Skeletal muscle satellite cell (primary cell): ENCODE data around the gene LPP.

Source experiments
- H3K27me3 ChIP-seq: 2 replicates; pipeline ENCODE4 v1.7.0; 2013; ENCODE audit warnings: low read length; ENCODE audit not compliant: control insufficient read depth, insufficient read depth
- H3K36me3 ChIP-seq: 2 replicates; pipeline ENCODE4 v1.7.0; 2013; ENCODE audit warnings: mild to moderate bottlenecking, control low read depth, low read length; ENCODE audit not compliant: insufficient read depth
- H3K4me1 ChIP-seq: 2 replicates; pipeline ENCODE4 v1.7.0; 2013; ENCODE audit warnings: low read length; ENCODE audit not compliant: control insufficient read depth, insufficient read depth
- H3K4me2 ChIP-seq: 2 replicates; pipeline ENCODE4 v1.7.0; 2013; ENCODE audit warnings: mild to moderate bottlenecking, low read length
- H3K4me3 ChIP-seq: 2 replicates; pipeline ENCODE4 v1.7.0; 2013; ENCODE audit warnings: low read length
- H3K9ac ChIP-seq: 2 replicates; pipeline ENCODE4 v1.7.0; 2013; ENCODE audit warnings: mild to moderate bottlenecking, low read depth, low read length, moderate library complexity
- H3K9me3 ChIP-seq: replicated peaks from 2 replicates; pipeline ENCODE4 v1.7.0; 2013; ENCODE audit warnings: mild to moderate bottlenecking, control low read depth, low read length

LPP gene

DNA sequence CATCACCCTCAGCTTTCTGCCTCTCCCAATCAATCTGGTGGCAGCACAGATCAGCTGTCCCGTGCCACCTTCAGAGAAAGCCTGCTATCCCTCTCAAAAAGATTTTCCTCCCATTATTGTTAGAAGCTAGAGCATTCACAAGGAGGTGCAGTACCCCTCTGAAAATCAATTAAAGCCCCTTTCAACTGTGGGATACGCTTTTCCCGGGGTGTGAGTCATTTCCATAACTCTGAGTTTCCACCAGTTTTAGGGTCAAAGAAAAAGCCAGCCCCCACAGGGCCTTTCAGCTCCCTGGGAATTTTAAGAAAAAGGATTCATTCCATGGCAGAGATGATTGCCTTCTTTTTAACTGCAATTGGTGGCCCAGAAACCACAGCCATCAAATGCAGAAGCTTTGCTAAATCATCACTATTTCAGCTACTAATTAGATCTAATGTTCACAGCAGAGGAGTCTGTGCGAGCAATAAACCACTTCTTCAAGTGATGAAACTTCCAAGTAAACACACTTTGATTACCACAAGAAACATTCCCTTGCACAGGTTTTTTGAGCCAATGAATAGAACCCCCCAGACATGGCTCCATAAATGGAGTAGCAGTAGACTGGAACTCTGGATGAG lies 747.8 kb downstream of the LPP start:
- Histone ChIP-seq H3K27me3 (no peaks in the 10 kb centered on the region), H3K4me3 (no peak overlapping the region), H3K4me1 (peaks cover 28% of the 10 kb centered on the region), H3K36me3 (no peaks in the 10 kb centered on the region), H3K9ac (peak overlapping the region; percentile 56), H3K9me3 (no peaks in the 10 kb centered on the region), H3K4me2 (peak overlapping the region; percentile 56)

DNA sequence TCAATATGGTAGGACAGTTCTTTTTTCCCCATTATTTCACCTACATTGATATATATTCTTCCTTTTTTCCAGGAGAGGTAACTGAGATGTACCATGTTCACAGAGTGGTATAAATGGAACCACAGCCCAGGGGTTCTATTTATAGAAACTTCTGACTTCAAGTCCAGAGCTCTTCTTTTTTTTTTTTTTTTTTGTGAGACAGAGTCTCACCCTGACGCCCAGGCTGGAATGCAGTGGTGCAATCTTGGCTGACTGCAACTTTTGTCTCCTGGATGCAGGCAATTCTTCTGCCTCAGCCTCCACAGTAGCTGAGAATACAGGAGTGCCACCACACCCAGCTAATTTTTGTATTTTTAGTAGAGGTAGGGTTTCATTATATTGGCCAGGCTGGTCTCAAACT lies 750.7 kb downstream of the LPP start:
- H3K4me3 ChIP-seq = no peak overlapping the region
- H3K36me3 ChIP-seq = no peaks in the 10 kb centered on the region
- no peak overlapping the region for H3K4me2 ChIP-seq
- H3K27me3 ChIP-seq = no peaks in the 10 kb centered on the region
- H3K9me3 ChIP-seq = no peaks in the 10 kb centered on the region
- H3K9ac ChIP-seq = no peak overlapping the region
- H3K4me1 ChIP-seq = peaks cover 28% of the 10 kb centered on the region

DNA sequence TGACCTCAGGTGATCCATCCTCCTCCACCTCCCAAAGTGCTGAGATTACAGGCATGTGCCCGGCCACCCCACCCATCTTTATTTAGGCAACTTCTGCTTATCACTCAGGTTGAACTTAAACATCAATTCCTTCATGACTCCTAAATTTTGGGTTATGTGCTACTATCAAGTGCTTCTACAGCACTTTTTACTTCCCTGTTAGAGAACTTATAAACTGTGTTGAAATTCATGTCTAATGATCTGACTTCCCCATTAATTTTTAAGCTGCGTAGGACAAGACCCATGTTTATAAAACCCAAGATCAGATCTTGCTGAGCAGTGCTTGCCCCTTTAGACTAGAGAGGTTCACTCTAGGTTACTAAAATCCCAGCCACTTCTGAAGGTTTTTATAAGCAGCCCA lies 751.6 kb downstream of the LPP start:
- Histone ChIP-seq H3K27me3 (no peaks in the 10 kb centered on the region), H3K4me2 (no peak overlapping the region), H3K4me1 (peaks cover 19% of the 10 kb centered on the region), H3K9me3 (no peaks in the 10 kb centered on the region), H3K36me3 (no peaks in the 10 kb centered on the region), H3K9ac (no peak overlapping the region), H3K4me3 (no peak overlapping the region)

DNA sequence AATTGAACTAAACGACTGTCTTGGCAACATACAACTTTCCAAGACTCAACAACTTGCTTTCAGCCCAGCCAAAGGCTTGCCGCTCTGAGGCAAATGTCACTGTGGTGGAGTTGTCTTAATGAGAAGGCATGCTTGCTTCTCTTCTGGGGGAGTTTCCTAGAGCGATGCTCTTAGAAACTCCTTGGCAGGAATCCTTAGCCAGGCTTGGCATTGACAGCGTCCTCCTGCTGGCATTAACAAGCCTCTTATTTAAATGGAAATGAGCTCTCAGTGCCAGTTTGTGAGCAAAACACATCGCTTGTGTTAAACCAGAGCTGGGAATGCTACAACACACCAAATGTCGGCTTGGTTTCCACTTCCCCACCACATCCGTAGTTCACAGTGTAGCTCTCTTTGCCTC lies 752.3 kb downstream of the LPP start:
- Histone ChIP-seq H3K4me1 (peaks cover 14% of the 10 kb centered on the region), H3K36me3 (no peaks in the 10 kb centered on the region), H3K9ac (no peak overlapping the region), H3K9me3 (no peaks in the 10 kb centered on the region), H3K27me3 (no peaks in the 10 kb centered on the region), H3K4me2 (no peak overlapping the region), H3K4me3 (no peak overlapping the region)

DNA sequence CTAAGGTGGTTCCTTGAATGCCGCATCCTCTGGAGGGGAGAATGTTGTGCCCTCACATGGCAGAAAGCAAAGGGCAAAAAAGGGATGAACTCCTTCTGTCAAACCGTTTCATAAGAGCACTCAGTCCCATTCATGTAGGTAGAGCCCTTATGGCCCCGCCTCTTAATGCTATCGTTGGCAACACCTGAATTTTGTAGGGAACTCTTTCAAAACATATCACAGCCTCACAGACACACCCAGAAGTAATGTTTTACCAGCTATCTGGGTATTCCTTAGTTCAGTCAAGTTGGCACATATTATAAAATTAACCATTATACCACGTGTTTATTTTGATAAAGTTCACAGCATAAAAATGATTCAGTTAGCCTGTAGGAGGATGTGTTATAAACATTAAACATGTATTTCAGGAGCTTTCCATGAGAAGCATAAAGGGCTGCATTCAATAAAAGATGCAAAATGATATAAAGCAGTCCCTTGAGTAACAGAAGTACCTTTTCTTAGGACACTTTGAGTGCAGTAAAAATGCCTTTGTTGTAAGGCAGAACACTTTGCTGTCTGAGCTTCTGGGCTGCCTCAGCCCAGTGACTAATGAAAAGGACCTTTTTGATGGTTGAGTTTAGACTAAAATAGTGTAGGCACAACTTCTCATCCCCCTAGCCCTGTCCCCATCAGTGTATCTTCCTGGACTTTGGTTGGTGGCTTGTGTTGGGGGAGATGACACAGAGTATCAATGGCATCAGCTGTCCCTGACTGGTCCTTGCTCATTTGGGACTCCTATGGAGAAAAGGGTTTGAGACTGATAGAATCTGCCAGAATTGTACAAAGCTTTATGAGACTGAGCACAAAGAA lies 754.3 kb downstream of the LPP start:
- Histone ChIP-seq H3K4me3 (no peak overlapping the region), H3K36me3 (no peaks in the 10 kb centered on the region), H3K9ac (no peak overlapping the region), H3K27me3 (no peaks in the 10 kb centered on the region), H3K4me2 (no peak overlapping the region), H3K9me3 (no peaks in the 10 kb centered on the region), H3K4me1 (peaks cover 2% of the 10 kb centered on the region)

DNA sequence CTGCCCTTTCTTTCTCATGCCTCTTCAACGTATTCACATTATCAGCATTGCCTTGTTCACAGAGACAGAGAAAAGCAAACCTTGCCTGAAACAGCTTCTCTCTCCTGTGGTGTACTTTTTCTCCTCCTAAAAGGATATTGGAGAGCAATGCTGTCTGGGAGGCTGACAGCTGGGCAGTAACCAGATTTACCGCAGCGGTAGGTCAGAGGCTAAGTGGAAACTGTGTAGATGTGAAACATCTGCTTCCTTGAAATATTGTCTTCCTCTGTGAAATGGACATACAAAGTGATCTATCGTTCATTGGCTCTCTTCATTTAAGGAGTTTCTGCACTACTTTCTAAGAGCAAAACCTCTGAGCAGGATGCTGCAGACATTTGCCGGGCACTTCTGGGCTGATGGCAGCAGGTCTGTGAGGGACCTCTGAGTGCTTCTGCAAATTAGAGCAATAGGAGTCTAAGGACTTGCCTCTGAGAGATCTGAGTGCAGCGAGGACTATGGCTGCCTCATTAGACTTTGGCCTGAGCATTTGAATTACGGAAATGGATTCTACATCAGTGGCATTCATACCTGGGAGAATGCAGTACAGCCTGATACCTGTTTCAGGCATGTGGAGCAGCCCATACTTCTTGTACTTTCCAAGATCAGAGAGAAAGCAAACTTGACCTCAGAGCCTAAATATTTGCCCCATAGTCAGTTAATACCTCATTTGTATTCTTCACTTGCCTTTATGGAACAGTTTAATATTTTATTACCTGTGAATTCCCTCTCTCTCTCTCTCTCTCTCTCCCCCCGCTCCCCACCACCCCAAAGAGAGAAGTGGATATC lies 757.3 kb downstream of the LPP start:
- H3K27me3 ChIP-seq = no peaks in the 10 kb centered on the region
- H3K4me3 ChIP-seq = no peak overlapping the region
- H3K4me1 ChIP-seq = peaks cover 5% of the 10 kb centered on the region
- no peaks in the 10 kb centered on the region for H3K9me3 ChIP-seq
- no peak overlapping the region for H3K9ac ChIP-seq
- no peaks in the 10 kb centered on the region for H3K36me3 ChIP-seq
- H3K4me2 ChIP-seq = no peak overlapping the region

DNA sequence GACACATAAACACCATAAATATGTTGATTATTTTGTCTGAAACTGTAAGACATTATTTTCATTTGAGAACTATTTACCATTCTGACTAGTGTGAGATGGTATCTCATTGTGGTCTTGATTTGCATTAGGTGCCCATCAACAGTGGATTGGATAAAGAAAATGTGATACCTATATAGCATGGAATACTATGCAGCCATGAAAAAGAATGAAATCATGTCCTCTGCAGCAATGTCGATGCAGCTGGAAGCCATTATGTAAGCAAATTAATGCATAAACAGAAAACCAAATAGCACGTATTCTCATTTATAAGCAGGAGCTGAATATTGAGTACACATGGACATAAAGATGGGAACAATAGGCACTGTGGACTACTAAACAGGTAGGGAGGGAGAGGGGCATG lies 759.1 kb downstream of the LPP start:
- Histone ChIP-seq H3K27me3 (no peaks in the 10 kb centered on the region), H3K4me2 (no peak overlapping the region), H3K9me3 (no peaks in the 10 kb centered on the region), H3K4me3 (no peak overlapping the region), H3K9ac (no peak overlapping the region), H3K4me1 (peaks cover 5% of the 10 kb centered on the region), H3K36me3 (no peaks in the 10 kb centered on the region)

DNA sequence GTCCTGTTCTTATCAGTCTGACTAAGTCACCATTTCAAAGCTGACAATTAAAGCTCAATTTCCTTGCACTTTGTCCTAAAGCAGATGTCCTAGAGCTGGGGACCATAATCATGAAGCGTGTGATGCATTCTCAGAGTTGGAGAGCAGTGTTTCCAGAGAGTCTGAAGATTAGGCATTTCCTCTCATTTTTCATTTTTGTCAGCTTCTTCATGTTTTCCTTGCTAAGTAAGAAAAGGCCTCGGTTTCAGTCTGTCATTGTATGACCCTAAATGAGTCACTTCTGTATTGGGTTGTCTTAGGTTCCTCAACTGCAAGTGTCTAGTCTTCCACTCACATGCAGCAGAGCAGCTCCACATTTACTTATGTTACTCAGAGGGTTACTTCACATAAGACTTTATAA lies 760.6 kb downstream of the LPP start:
- H3K4me1 ChIP-seq = peaks cover 5% of the 10 kb centered on the region
- H3K9me3 ChIP-seq = no peaks in the 10 kb centered on the region
- no peak overlapping the region for H3K9ac ChIP-seq
- H3K4me3 ChIP-seq = no peak overlapping the region
- H3K4me2 ChIP-seq = no peak overlapping the region
- H3K36me3 ChIP-seq = no peaks in the 10 kb centered on the region
- H3K27me3 ChIP-seq = no peaks in the 10 kb centered on the region

DNA sequence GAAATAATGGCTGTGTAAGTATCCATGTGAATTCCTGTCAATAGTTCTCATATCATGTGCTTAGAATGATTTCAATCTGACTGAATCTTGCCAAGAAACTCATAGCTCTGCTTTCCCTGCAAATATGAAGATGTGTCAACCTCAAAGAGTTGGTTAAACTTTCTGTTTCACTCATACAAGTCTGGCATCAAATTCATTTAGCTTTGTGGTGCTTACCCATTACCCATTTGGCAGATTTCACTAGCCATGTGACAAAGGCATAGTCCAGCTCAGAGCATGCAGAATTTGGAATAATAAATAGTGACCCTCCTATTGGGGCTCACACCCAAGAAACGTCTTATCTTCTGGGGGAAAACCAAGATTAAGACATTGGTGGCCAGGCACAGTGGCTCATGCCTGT lies 761.2 kb downstream of the LPP start:
- no peak overlapping the region for H3K4me3 ChIP-seq
- H3K36me3 ChIP-seq = no peaks in the 10 kb centered on the region
- peaks cover 5% of the 10 kb centered on the region for H3K4me1 ChIP-seq

DNA sequence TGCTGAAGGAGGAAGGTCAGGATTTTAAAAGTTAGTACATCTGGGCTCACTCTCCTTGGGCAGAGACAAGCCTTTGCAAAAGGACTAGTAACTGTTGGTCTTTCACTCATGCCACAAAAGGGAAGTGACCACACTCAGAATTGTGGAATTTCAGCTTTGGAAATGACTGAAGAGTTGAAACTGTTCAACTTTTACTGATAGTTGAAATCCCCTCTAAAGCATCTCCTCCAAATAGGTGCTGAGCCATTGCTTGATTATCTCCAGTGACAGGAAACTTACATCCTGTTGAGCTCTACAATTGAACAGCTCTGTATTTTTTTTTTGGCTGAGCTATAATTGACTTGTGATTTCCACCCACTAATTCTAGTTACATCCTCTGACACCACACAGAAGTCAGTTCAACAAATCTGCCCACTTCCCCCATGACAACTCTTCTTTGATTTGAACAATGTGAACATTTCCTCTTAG lies 763.0 kb downstream of the LPP start:
- no peaks in the 10 kb centered on the region for H3K27me3 ChIP-seq
- no peaks in the 10 kb centered on the region for H3K36me3 ChIP-seq
- peaks cover 5% of the 10 kb centered on the region for H3K4me1 ChIP-seq
- H3K4me2 ChIP-seq = no peak overlapping the region
- H3K4me3 ChIP-seq = no peak overlapping the region
- no peak overlapping the region for H3K9ac ChIP-seq
- H3K9me3 ChIP-seq = no peaks in the 10 kb centered on the region

More for the DNA sequence above, 761.2 kb downstream of the LPP start:
- H3K27me3 ChIP-seq = no peaks in the 10 kb centered on the region
- no peak overlapping the region for H3K9ac ChIP-seq
- no peak overlapping the region for H3K4me2 ChIP-seq
- H3K9me3 ChIP-seq = no peaks in the 10 kb centered on the region

DNA sequence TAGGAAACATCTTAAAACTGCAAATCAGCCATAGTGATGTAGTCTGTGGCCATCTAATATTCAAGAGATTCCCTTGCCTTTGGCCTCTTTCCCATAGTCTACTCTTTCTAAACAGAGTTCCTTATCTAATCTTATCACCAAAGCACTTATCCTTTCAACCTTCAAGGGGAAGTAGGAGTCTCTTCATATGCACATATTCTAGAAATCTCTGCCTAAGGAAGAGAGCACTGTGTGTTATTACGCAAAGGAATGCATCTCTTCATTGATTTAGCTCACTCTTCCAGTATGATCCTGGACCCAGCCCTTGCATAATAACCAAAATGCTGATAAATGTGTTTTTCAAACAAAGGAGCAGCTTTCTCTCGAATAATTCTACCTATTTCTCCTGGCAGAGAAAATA lies 764.1 kb downstream of the LPP start:
- no peak overlapping the region for H3K4me2 ChIP-seq
- H3K9ac ChIP-seq = no peak overlapping the region
- no peaks in the 10 kb centered on the region for H3K27me3 ChIP-seq
- H3K36me3 ChIP-seq = no peaks in the 10 kb centered on the region
- H3K4me3 ChIP-seq = no peak overlapping the region
- H3K4me1 ChIP-seq = peaks cover 5% of the 10 kb centered on the region
- no peaks in the 10 kb centered on the region for H3K9me3 ChIP-seq
